GM04503 (cell line): ENCODE data around the gene NAV2.

Experiments used
- DNase-seq: peaks from one replicate; pipeline ENCODE4 v3.0.0-alpha.2; 2012; ENCODE audit warnings: low read depth

Gene NAV2

GRCh38 chr11:19683862-19684491 is 28.7 kb upstream of the NAV2 start:
- no peak for DNase-seq

GRCh38 chr11:19686234-19686633 is 26.4 kb upstream of the NAV2 start:
- DNase-seq: no peak

GRCh38 chr11:19687392-19687791 is 25.2 kb upstream of the NAV2 start:
- no peak for DNase-seq

- no peak for DNase-seq
Observed at GRCh38 chr11:19689281-19690000, 23.2 kb upstream of the NAV2 start.

- DNase-seq: no peak
Observed at GRCh38 chr11:19690885-19691284, 21.8 kb upstream of the NAV2 start.

- no peak for DNase-seq
Observed at GRCh38 chr11:19691815-19692500, 20.7 kb upstream of the NAV2 start.

GRCh38 chr11:19693146-19693545 is 19.5 kb upstream of the NAV2 start:
- DNase-seq: no peak

- no peak for DNase-seq
Observed at GRCh38 chr11:19694796-19695345, 17.8 kb upstream of the NAV2 start.

- DNase-seq: no peak
Observed at GRCh38 chr11:19696073-19696472, 16.6 kb upstream of the NAV2 start.

- no peak for DNase-seq
Observed at GRCh38 chr11:19696904-19697303, 15.7 kb upstream of the NAV2 start.

GRCh38 chr11:19697721-19698121 is 14.9 kb upstream of the NAV2 start:
- no peak for DNase-seq

GRCh38 chr11:19698493-19699292 is 13.9 kb upstream of the NAV2 start:
- peak; percentile 59 for DNase-seq

- DNase-seq: no peak
Observed at GRCh38 chr11:19701421-19701820, 11.2 kb upstream of the NAV2 start.

GRCh38 chr11:19702620-19703019 is 10.0 kb upstream of the NAV2 start:
- DNase-seq: no peak

GRCh38 chr11:19703211-19703610 is 9.4 kb upstream of the NAV2 start:
- DNase-seq: no peak

- no peak for DNase-seq
Observed at GRCh38 chr11:19704213-19704612, 8.4 kb upstream of the NAV2 start.

GRCh38 chr11:19705936-19706335 is 6.7 kb upstream of the NAV2 start:
- DNase-seq: no peak

GRCh38 chr11:19711911-19712280 is 741 bp upstream of the NAV2 start:
- DNase-seq: no peak

GRCh38 chr11:19713196-19714021 is 772 bp downstream of the NAV2 start:
- DNase-seq: no peak

- DNase-seq: no peak
Observed at GRCh38 chr11:19714022-19714386, 1.4 kb downstream of the NAV2 start.
